H1 (cell line): ENCODE results near the gene BZW2. TPM values are rescaled to one million over a fixed set of nuclear protein-coding genes. Genes with fewer than 3 reads are reported as not detected.

Experiments
- ATF3 ChIP-seq: IDR thresholded peaks from 2 replicates; pipeline ENCODE4 v1.6.1; 2011; ENCODE audit warnings: low read depth, mild to moderate bottlenecking, low read length; ENCODE audit not compliant: insufficient read depth
- BCL11A ChIP-seq, 2 experiments: IDR thresholded peaks; one replicate each; pipeline ENCODE4 v1.6.1; 2011; ENCODE audit warnings: low read depth in 2 of 2, low read length in 2 of 2, mild to moderate bottlenecking in 2 of 2
- CHD1 ChIP-seq: IDR thresholded peaks from 2 replicates; pipeline ENCODE4 v1.6.1; 2012; ENCODE audit warnings: low read depth, low read length, improper control_type of control experiment
- CHD2 ChIP-seq: IDR thresholded peaks from 2 replicates; pipeline ENCODE4 v1.6.1; 2012; ENCODE audit warnings: low read length, improper control_type of control experiment
- FOSL1 ChIP-seq: IDR thresholded peaks from 2 replicates; pipeline ENCODE4 v1.6.1; 2011; ENCODE audit warnings: mild to moderate bottlenecking, low read depth, low read length, moderate library complexity; ENCODE audit not compliant: insufficient read depth
- POLR2AphosphoS5 ChIP-seq: IDR thresholded peaks from 2 replicates; pipeline ENCODE4 v1.6.1; 2011; ENCODE audit warnings: low read depth, low read length
- TEAD4 ChIP-seq: IDR thresholded peaks from 2 replicates; pipeline ENCODE4 v1.6.1; 2012; ENCODE audit warnings: low read depth, low read length, inconsistent platforms, mixed read lengths
- YY1 ChIP-seq: IDR thresholded peaks from 2 replicates; pipeline ENCODE4 v1.6.1; 2011; ENCODE audit warnings: low read depth, mild to moderate bottlenecking, low read length
- polyA plus RNA-seq, 7 experiments: library from polyadenylated mRNA; depleted of rRNA in 3 of 7; stranded (reverse) in 5 of 7; unstranded in 2 of 7; fragments of >200 nt in 5 of 7; fragments of 200-250 nt in 2 of 7; gene quantifications; 1 replicate in 5 of 7; 2 replicates in 1 of 7; 4 replicates in 1 of 7; pipeline versions ENCODE4 v1.2.1 to v1.2.3, GENCODE V29; 2011 to 2013; ENCODE audit warnings: missing spikeins in 2 of 7, mixed read lengths in 2 of 7
- total RNA-seq: library from RNA; stranded (reverse); fragmentation: NEBNext Ultra II Directional; extraction: Animal tissue kit (Norgen Biotek cat#: 25700); gene quantifications from 2 replicates; pipeline ENCODE4 v1.2.1, GENCODE V29; 2021

BZW2 gene
- total and polyA plus RNA-seq, 2 of the 8 experiments (the other 6 are each of a cell fraction or from before 2014, with no cell fraction given): 32.3 to 103 TPM

- TF ChIP-seq CHD2: no peak
- no peak for TF ChIP-seq POLR2AphosphoS5
- TF ChIP-seq CHD1: no peak
- TF ChIP-seq TEAD4: no peak
- no peak for TF ChIP-seq BCL11A (IDR thresholded peaks at IDR 0.05; ENCODE audit: low read depth in 2 of 2, low read length in 2 of 2)
- no peak for TF ChIP-seq FOSL1
- TF ChIP-seq ATF3: no peak
- TF ChIP-seq YY1: no peak
Measured at GRCh38 chr7:16721541-16721940, 75.6 kb downstream of the BZW2 start (continued).
